Dedifferentiated amniotic fluid mesenchymal stem cell (primary cell): ENCODE results near the gene ETV6.

Experiments used
- DNase-seq: peaks from one replicate; pipeline ENCODE4 v3.0.0-alpha.2; 2016; ENCODE audit errors: extremely low spot score

ETV6 gene

DNA sequence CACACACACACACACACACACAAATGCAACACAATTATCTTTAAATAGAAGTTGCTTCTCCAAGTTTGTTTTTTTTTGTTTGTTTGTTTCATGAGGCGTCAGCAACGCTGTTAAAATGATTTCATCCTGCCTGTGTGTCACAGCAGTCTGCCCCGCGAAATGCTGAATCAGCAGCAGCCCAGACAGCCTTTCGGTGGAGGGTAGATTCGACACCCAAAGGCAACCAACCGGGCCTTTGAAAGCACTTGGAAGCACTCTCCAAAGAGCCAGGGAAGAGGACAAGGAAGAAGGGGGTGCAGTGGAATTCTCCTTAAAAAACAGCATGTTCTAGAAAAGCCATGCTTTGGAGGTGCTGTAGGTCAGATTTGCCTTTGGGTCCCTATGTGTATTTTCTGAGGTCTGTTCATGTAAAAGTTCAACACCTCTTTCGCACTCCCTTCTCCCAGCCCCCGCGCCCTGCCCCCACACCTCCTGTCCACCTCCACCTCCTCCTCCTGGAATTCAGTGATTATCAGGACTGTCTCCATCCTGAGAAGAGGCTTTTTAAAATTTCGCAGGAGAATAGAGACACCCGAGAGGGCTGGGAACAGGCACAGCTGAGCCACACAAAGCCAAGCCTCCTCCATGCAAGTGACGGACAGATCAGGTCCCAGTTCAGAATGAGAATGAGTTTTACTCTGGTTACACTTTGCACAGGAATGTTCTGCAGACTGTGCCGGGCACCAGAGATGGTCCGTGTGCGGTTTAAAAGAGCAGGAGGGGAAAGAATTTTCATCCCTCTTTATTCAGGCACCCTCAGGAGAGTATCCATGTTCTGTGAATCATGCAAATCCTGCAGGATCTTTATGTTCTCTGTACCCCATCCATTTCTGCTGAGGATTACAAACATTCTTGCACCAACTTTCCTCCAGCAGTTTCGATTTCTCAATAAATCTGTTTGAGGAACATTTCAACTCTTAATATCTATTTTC, 177.9 kb downstream of the ETV6 start:
- no peak for DNase-seq

DNA sequence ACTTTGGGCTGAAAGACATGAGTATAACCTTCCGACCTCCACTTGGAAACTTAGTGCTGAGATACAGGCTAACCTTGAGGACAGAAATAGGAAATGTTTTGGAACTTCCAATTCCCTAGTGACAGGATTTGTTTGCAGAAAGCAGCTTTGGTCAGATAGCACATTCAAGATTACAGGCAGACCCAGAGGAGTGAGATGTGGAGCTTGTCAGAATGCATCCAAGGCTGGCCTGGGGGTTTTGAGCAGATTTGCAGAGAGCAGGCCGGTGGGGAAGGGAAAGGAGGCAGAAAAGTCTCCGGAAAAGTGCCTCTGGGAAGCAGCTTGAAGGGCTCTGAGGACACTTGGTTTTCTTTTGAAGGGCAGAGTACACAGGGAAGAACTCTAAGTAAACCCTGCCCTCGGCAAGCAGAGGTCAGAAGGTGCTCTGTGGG, 180.3 kb downstream of the ETV6 start:
- no peak for DNase-seq

DNA sequence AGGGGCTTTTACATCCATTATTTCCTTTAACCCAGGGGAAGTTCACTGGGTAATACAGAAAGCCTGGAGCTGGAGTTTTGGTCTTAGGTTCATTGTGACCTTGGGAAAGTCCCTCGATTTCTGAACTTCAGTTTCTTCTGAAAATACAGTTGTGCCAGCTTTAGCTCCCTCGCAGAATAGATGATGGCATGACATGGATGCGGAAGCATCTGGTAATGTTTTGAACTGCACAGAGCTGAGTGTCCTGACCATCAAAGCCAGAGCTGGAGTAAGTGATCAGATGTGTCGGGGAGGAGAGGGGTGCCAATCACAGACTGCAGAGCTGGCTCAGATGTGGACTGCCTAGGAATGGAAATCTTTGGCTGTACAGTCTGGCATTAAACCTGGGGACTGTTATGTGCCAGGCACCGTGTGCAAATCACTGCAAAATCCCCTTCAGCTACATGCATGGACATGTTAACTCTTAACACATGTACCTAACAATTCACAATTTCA, 180.9 kb downstream of the ETV6 start:
- DNase-seq = no peak

DNA sequence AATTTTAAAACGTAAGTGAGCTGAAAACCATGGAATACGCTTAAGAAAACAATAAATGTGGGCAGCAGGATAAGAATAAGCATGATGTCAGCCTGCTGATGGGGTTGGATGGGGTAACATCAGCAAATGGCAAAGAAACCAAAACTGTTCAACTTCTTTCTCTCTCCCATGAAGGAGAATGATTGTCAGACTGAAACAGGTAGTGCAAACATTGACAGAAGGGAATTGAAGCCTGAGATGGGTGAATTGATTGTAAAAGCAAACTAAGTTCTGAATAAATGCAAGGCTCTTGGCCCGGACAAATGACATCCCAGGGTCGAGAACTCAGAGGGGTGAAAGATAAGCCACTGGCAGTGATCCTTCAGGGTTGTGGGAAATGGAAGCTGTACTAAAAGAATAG, 182.6 kb downstream of the ETV6 start:
- no peak for DNase-seq

DNA sequence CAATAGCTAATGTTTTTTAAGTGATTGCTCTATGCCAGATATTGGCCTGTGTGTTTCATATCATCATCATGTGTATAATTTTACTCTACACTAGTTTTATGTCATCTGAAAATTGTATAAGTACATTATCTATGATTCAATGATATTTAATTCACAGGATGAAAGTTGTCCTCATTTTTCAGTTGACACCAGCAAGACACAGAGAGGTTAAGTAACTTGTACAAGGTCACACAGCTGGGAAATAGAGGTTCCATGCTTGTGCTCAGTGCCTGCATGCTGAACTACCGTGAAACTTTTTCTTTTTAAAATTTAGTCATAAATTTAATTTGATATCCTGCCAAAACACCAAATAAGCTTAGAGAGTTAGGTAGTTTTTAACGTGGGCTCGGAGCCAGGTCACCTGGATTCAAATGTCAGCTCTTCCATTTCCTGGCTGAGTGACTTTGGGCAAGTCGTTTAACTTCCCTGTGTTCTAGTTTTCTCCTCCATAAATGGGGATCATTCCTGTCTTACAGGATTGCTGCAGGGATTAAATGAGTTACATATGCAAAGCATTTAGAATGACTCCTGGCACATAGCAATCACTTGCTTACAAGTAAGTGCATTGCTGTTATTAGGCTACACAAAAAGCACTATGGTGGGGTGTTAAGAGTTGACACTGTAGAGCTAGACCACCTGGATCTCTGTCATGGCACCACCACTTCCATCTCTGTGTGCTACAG, 183.9 kb downstream of the ETV6 start:
- DNase-seq = no peak

DNA sequence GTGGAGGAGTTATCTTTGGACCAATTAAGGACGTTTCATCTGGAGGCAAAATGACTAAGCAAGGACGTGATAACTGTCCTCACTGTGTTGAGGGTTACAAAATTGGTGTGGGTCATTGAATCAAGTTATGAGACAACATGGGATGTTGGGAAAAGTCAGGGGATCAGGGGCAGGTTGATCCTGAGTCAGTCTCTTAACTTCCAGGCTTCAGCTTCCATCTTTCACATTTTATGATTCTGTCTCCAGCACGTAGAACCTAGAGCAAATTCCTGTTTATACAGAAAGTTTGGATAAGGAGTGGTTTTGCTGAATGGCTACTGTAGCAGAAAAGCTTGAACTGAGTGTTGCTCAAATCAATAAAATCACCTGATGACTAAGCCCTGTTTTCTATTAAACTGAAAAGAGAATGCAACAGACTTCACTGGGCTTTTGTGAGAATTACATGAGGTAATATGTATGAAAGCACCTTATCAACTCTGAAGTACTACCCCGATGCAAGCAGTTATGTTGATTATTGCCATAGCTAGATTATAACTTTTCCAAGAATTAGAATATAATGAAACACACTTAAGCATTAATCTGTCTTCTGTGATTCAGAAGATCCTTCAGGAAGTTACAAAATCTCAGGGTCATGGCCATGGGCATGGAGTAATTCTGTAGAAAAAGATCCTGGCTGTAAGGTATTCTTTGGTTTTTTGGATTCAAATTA, 184.8 kb downstream of the ETV6 start:
- DNase-seq = no peak

DNA sequence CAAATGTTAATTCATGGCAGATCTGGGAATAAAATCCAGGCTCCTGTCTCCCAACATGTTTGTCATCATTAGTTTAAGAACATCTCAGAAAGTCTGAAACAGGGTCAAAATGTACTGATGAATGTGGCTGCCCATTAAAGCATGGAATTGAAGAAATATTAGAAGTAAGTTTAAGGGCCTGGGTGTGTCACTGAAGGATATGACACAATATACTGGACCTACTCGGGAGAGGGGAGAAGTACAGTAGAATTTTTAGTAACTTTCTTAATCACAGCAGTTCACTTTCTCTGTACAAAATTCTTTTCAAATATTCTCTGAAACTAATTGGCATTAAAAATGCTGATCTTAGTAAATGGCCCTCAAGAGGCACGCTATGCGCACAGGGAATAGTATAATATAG, 185.5 kb downstream of the ETV6 start:
- no peak for DNase-seq

DNA sequence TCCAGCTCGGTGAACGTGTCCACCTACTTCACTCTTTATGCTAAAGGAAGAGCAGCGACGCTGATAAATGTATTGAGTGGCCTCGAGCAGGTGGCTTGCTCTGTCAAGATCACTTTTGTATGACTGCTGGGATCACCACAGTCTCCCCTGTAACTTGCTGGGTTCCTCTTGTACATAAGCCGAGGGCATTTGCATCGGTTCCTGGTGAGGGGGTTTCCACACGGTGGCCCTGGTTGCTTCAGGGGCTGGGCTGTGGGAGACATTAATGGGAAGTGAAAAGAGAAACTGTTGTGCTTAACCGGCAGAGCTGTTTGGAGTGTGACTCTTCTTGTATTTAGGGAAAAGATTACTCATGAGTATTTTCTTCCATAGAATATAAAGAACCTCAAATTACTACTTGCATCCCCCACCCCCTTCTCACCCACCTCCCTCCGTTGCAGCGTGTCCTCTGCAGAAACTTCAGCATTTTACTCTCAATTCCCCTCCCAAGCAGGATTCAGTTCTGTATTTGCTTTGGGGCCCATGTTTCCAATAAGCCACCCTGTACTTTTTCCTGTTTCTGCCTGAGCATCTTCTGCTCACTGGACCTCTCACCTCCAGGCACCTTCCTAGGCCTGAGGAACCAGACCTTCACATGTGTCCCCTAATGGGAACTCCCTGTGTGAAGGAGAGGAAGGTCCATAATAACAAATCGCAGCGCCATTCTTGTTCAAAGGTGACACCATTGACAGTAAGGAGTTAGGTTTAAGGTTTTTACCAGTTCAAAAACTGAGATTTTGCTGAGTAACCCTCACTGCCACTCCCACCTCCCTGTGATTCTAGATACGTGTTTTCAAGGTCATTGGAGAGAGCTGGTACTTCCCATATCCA, 187.0 kb downstream of the ETV6 start:
- no peak for DNase-seq

DNA sequence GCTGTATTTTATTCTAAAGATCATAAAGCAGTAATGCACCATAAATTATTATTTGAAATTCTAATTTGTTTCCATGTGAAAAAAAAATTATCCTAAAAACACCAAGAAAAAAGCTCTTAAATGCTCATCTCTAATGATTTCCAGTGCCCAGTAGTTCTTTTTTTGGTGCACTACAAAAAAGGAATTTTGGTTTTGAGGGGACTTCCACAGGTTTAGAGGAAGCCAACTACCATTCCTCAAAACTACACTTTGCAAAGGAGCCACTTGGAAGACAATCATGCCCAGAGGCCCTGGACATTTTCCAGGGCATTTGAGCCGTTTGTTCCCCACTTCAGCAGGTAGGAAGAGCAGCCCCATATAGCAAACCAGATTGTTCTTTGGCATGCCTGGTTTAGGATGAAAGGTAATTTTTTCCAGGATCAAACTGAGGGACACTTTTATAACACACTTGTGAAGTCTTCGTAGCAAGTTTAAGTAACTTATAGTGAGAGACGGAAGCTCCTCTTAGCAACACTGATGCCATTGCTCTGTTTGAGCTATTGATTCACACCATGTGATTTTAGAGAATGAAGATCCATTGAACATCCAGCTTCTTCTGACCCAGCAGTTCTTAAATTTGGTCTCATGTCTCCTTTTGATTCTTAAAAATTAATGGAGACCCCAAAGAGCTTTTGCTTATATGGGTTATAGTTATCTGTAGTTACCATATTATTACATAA, 187.9 kb downstream of the ETV6 start:
- no peak for DNase-seq

DNA sequence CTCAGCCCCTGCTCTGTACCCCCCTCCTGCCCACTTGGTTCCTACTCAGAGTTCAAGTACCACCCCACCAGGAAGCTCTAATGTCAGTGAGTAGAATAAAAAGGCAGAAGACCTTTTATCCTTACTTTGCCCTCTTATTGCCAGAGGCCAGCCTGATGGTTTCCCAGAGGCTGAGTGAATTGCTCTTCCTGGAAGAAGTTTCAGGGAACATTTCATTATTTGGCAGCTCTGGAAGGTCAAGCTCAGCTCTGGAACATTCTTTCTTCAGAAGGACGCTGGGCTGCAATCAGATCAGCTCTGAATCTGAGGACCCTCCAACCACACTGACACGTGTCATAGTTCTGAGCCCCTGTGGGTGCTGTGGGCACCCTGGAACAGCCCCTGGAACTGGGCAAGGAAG, 188.9 kb downstream of the ETV6 start:
- DNase-seq = no peak

DNA sequence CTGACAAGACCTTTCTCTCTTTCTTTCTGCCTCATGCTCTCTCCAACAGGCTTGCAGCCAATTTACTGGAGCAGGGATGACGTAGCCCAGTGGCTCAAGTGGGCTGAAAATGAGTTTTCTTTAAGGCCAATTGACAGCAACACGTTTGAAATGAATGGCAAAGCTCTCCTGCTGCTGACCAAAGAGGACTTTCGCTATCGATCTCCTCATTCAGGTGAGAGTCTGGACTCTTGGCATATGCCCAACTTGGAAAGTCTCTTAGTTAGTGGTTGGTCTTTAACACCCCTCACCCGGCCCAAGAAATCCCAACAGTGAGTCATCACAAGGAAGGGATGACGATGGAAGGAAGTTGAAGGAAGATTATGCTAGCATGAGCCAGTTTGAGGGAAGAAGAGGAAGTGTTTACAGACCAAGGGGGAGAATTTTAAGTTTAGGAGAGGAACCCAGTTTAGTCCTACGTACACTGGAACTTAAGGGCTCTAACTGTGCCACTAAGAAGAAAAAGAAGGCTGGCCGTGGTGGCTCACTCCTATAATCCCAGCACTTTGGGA, 189.7 kb downstream of the ETV6 start:
- DNase-seq = no peak

DNA sequence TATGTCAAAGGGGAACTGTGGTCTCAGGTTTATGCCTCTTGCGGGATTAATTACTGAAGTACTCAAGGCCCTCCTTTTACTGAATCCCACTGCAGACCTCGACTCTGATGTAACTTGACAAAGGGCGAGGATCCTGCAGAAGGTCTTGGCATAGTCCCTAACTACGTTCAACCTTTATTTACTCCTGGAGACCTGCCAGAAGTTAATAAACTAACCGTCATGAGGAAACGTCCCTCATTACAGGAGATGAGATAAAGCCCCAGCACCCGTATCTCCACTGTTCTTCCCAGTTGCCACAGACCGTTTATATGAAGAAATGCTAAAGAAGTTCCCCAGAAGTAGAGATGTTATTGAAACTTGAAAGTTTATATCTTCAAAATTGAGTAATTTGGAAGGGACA, 190.9 kb downstream of the ETV6 start:
- DNase-seq = no peak

DNA sequence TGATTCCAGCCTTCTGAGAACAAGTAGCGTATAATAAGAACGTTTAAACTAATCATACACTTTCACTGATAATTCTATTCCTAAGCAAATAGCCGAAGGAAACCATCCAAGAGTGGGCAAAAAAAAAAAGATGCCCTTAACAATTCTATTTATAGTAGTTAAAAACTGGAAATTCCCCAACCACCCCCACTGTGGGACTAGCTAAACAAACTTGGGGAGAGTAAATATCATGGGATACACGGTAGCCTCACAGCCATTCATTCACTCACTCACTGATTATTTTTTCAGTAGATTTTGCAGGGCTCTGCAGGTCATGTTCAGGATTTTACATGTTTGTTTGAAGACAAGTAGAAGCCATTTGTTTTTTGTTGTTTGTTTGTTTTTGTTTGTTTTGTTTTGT, 197.0 kb downstream of the ETV6 start:
- DNase-seq = no peak

DNA sequence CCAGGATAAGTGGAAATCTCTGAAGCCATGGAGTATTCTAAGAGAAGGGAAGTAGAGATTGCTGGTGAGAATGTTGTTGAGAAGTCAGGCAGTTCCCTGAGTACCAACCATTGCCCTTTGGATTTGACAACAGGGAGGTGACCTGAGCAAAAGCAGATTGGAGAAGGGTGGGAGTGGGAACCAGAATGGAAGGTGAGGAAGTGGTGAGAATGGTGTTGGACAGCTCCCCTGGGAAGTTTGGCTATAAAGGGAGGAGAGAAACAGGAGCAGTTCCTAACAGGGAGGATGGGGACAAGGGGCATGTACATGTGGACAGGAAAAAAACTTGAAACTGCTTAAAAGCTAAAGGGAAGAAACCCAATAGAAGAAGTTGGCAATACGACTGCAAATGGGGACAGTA, 198.1 kb downstream of the ETV6 start:
- DNase-seq = no peak

DNA sequence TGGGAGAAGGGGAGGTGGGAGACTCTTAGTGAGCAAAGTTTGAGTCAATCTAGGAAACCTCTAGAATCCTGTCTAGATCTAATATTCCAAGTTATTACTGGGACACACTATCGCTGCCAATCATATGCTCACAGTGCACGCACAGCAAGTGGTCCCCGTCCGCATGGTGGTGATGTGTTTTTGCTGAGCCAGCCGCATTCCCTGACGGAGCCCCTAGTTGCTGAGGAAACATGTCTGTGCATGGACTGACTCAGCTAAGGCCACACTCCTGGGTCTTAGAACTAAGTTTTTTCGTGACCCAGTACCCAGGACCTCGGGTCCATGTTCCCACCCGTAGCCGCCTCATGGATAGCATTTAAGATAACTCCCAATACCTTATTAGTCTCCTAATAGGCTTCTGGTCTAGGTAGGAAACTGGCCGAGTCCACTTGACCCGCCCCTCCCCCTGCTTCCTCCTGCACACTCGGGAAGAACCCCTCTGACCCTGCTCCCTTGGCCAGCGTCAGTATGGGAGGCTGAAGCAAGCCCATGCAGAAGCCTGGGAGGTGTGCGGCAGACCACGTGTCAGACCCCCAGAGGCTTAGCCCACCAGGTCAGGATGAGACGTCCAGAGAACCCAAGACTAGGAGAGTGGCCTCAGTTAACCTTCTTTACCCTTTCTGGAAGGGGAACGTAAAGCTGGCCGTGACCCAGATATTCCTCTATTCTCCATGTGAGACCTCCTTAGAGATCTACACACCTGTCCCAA, 200.5 kb downstream of the ETV6 start:
- no peak for DNase-seq

DNA sequence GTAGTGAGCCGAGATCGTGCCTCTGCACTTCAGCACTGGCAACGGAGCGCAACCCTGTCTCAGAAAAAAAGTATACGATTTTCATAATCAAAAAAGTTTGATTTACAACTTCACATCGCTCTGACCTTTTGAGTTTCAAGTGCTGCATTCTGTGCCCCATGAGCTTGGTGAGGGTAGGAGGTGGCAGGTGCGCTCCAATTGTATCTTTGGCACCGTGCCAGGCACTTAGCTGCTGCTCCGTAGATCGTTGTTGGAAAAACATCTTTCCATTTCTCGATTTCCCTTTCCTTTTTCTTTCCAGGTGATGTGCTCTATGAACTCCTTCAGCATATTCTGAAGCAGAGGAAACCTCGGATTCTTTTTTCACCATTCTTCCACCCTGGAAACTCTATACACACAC, 203.7 kb downstream of the ETV6 start:
- DNase-seq = no peak

DNA sequence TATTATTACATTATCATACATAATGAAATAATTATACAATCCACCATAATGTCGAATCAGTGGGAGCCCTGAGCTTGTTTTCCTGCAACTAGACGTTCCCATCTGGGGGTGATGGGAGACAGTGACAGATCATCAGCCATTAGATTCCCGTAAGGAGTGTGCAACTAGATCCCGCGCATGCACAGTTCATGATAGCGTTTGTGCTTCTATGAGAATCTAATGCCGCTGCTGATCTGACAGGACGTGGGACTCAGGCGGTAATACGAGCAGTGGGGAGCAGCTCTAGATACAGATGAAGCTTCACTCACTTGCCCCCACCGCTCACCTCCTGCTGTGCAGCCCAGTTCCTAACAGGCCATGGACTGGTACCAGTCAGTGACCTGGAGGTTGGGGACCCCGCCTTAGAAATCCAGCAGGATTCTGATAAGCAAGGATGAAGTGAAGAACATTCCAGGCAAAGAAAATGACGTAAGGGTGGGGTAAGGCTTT, 204.6 kb downstream of the ETV6 start:
- no peak for DNase-seq

DNA sequence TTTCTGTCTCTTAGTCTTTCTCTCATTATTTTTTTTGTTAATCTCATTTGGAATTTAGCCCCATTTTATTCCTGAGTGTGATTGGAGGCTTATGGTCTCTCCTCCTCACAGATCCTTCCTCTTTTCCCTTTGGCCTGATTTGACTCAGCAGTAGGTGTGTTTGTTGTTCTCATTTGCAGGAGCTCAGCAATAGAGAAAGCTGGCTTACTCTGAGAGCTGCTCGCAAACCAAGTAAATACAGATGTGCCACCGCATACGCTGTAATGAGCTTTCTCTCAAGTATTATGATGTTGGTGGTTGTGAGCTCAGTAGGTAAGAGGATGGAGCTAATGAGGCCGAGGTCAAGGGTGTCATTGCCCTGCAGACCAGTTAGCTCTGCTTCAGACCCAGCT, 206.5 kb downstream of the ETV6 start:
- DNase-seq = no peak

DNA sequence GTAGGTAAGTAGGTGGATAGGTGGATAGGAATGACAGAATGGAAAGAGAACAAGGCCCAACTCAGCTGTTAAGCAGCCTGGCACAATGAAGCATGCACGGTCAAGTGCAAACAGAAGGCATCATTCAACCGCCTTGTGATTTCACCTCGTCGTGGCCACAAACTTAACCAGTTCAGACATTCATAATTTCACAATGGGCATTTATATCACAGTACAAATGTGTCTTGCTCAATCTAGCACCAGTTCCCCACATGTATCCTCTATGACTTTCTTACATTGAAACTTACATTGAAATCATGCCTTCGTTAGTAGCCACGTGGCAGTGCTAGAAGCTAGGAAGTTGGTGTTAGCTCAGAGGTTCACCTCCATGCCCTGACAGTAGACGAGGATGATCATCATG, 207.5 kb downstream of the ETV6 start:
- no peak for DNase-seq
